Hindlimb muscle (tissue), 1 donor: Measurements from ENCODE around the gene CPT1C. TPM values are rescaled to one million over a fixed set of nuclear protein-coding genes. Genes with fewer than 3 reads are reported as not detected.

Experiments used
- DNase-seq: peaks from one replicate; pipeline ENCODE4 v3.0.0-alpha.2; 2013
- polyA plus RNA-seq: library from polyadenylated mRNA; unstranded; fragments of 120-200 nt; gene quantifications from one replicate; pipeline ENCODE4 v1.2.1, GENCODE V29; 2013; ENCODE audit not compliant: insufficient read length

The CPT1C gene
- polyA plus RNA-seq: 6.2 TPM

DNA sequence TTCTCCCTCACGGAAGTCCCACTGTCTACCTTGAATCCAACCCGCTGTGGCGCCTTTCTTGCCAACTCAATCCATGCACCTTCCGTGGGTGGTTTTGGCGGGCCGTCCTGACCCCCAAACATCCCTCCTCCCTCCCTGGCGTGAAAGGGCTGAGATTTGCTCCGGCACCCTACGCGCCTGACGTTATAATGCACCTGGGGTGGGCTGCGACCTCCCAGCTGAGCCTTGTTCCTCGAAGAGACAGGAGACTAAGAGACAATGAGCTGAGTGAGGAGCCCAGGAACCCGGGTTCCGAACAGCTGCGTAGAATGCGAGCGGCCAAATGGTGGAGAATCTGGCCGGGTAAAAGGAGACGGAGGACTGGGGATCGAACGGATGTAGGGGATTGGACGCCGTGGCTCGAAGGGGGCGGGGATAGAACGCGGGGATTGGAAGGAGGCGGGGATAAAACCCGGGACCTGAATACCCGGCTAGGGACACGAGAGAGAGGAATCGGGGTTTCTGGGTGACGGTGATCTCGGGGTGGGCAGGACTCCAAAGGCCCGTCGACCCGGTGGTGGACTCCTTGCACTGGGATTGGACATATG, at the start of gene CPT1C:
Gene CPT1C, plus strand, starts transcription at position 461 of the 587 bp plus-strand sequence. CDS start 1,137 bp downstream, outside the sequence.
- peak; percentile 74 for DNase-seq

- DNase-seq: peak; percentile 100
These were observed 49.0 kb upstream of the CPT1C start, which contains the start of gene SCAF1 for GRCh38 chr19:49641688-49642491. Gene SCAF1 (plus strand): TSS chr19:49642209. CDS start chr19:49645027, 2,818 bp downstream.

DNA sequence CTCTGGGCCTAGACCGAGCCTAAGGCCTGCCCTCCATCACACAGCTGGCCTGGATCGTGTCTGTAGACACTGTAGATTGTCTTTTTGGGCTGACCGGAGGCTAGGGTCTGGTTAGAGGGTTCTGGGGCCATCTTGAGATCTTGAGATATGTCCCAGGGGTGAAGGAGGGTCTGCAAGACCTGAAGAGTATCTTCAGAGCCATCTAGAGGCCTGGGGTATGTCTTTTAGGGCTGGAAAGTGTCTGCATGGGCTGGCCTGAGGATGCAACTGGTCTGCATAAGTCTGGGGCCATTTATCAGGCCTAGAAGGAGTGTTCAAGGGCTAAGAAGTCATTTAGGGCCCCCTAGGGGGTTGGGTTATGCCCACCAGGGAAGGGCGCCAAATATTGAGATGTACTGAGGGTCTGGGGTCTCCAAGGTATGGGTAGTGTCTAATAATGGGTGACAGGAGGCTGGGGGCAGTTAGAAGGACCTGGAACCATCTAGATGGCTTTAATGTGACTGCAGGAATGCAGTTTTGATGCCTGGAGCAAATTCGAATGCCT, 48.4 kb upstream of the CPT1C start:
- no peak for DNase-seq

- no peak for DNase-seq
These were observed 47.5 kb upstream of the CPT1C start for GRCh38 chr19:49643466-49643865.

DNA sequence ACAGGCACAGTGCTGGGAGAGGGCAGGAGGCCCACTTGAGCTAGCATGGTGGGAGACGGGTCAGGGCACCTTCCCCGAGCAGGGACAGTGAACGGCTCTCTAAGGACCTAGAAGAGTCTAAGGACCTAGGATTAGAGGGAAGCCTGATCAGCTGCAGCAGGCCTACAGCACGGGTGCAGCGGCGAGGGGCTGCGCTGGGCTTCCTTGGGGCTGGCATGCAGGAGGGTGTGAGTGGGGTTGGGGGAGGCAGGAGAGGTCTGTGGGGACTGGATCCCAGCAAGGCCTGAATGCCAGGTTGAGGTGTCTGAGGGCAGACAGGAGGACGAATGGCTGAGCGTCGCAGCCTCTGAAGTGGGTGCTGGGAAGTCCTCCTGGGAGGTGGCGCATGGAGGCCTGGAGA, 45.3 kb upstream of the CPT1C start:
- DNase-seq: no peak

- no peak for DNase-seq
These were observed 44.9 kb upstream of the CPT1C start for GRCh38 chr19:49645995-49646394.

DNA sequence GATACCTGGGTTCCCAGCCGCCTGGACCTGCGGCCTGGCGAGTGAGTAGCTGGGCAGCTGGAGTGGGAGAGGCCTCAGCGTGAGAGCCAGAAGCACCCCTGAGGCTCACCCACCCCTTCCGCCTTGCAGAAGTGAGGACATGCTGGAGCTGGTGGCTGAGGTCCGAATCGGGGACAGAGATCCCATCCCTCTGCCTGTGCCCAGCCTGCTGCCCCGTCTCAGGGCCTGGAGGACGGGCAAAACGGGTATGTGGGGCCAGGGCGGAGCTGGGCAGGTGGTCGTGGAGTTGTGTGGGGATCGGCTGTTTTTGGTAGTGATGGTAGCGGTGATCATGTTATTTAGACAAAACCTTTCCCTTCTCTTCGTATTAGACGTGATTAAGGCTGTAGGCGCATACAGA, 44.3 kb upstream of the CPT1C start:
- DNase-seq: no peak

- DNase-seq: no peak
These were observed 39.7 kb upstream of the CPT1C start for GRCh38 chr19:49651029-49651819.

- DNase-seq: no peak
These were observed 38.9 kb upstream of the CPT1C start for GRCh38 chr19:49651820-49652550.

DNA sequence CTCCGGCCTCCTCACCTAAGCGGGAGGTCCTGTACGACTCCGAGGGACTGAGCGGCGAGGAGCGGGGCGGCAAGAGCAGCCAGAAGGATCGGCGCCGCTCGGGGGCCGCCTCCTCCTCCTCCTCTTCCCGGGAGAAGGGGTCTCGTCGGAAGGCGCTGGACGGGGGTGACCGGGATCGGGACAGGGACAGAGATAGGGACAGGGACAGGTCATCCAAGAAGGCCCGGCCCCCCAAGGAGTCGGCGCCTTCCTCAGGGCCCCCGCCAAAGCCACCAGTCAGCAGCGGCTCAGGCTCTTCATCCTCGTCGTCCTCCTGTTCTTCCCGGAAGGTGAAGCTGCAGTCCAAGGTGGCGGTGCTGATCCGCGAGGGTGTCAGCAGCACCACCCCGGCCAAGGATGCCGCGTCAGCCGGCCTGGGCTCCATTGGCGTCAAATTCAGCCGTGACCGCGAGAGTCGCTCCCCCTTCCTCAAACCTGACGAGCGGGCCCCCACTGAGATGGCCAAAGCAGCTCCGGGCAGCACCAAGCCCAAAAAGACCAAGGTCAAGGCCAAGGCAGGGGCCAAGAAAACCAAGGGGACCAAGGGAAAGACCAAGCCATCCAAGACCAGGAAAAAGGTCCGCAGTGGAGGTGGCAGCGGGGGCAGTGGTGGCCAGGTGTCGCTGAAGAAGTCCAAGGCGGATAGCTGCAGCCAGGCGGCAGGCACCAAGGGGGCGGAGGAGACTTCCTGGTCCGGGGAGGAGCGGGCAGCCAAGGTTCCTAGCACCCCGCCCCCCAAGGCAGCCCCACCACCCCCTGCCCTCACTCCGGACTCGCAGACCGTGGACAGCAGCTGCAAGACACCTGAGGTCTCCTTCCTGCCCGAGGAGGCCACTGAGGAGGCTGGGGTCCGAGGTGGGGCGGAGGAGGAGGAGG, 38.1 kb upstream of the CPT1C start:
- no peak for DNase-seq

DNA sequence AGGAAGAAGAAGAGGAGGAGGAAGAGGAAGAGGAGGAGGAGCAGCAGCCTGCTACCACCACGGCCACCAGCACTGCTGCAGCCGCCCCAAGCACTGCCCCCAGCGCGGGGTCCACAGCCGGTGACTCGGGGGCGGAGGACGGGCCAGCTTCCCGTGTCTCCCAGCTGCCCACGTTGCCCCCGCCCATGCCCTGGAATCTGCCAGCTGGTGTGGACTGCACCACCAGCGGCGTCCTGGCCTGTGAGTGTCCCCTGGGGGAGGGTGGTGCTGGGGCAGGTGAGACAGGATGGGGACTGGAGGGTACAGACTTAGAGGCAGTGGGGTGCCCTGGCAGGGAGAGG, 37.5 kb upstream of the CPT1C start:
- no peak for DNase-seq

GRCh38 chr19:49654581-49654980, 36.3 kb upstream of the CPT1C start:
- no peak for DNase-seq

DNA sequence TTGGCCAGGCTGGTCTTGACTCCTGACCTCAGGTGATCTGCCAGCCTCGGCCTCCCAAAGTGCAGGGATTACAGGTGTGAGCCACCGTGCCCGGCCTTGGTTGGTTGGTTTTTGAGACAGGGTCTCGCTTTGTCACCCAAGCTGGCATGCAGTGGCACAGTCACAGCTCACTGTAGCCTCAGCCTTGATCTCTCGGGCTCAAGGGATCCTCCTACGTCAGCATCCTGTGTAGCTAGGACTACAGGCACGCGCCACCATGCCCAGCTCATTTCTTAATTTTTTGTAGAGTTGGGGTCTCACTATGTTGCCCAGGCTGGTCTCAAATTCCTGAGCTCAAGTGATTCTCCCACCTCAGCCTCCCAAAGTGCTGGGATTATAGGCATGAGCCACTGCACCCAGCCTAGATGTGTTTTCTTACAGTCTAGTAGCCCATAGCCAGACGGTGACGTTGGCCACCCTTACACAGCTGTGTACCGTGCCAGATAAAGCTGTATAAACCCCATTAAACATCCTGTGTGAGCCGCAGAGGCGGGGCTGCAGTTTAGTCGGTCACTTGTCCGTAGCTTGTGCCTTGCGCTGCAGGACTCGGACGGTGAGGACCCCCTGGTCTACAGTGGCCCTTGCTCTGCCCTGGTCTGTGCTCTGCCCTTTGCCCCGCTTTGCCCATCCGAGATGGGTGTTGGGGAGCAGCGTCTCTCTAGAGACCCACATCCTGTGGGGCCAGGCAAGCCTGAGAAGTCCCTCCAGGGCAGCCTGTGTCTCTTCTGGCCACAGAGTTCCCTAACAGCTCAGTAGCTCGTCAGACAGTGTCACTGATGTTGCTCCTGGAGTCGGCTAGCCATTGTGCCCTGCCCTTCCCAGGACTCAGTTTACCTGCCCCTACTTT, 35.1 kb upstream of the CPT1C start:
- no peak for DNase-seq

DNA sequence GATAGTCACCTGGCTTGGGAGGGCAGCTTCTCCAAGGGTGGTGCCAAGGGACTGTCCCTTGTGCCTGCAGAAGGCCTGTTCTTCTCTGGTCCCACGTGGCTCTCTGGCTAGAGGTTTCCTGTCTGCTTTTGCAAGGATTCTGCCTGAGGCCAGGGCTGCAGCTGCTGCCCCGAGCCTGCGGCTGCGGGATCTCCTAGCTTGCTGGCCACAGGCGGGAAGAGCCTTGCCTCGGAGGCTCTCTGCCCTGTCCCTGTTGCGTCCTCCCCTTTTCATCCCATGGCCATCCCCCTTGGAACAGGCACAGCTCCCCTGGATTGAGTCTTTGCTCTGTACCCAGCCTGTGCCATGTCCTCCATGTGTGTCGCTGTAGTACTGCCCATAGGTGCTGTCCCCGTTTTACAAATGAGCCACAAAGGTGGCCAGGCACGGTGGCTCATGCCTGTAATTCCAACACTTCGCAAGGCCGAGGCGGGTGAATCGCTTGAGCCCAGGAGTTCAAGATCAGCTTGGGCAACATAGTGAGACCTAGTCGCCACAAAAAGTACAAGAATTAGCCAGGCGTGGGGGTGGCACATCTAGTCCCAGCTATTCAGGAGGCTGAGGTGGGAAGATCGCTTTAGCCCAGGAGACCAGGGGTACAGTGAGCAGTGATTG, 34.3 kb upstream of the CPT1C start:
- no peak for DNase-seq

GRCh38 chr19:49657493-49658138, 33.3 kb upstream of the CPT1C start:
- DNase-seq: no peak

DNA sequence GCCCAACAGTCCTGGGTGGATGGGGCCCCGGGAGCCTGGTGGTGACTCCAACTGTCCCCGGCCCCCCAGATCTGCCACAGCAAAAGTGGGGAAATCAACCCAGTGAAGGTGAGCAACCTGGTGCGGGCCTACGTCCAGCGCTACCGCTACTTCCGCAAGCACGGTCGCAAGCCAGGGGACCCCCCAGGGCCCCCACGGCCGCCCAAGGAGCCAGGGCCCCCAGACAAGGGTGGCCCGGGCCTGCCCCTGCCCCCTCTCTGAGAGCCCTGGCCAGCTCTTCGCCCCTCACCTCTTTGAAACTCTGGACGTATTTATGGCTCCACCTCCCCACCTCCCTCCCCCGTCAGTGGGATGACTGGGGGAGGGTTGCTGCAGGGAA, 32.8 kb upstream of the CPT1C start:
- no peak for DNase-seq

- no peak for DNase-seq
These were observed 32.1 kb upstream of the CPT1C start for GRCh38 chr19:49658566-49659442.

DNA sequence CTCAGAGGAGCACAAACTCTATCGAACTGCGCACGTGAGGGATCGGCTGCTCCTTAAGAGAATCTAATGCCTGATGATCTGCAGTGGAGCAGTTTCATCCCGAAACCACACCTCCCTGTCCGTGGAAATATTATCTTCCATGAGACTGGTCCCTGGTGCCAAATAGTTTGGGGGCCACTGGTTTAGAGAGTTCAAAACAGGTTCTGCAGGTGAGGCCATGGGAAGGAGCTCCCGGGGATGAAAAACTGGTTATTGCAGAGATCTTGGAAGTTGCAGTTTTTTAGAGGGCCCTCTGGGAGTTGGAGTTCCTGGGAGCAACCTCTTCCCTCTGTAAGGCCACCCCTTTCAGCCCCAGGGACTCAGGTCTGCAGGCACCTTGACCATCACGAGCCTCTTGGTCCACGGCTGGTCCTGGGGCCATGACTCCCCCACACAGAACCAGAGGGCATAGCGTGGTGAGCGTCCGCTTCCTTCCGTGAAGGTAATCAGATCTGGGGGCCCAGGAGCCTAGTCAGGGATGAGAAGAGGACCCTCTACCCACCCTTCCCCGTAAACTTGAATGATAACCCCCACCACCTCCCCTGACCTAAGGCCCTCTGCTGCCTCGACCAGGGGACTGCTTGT, 30.5 kb upstream of the CPT1C start:
- no peak for DNase-seq
